ENCODE results near the gene NINJ2. TPM values are rescaled to one million over a fixed set of nuclear protein-coding genes. Genes with fewer than 3 reads are reported as not detected.
"Not testable (repeated sequence)": the region's sequence is repeated elsewhere in the genome, so short reads cannot be mapped to it uniquely, and the experiment has no call there.

The NINJ2 gene
- total RNA-seq, 4 donors from 2014 or later: 1.4 to 8.0 (median 5.6) TPM

DNA sequence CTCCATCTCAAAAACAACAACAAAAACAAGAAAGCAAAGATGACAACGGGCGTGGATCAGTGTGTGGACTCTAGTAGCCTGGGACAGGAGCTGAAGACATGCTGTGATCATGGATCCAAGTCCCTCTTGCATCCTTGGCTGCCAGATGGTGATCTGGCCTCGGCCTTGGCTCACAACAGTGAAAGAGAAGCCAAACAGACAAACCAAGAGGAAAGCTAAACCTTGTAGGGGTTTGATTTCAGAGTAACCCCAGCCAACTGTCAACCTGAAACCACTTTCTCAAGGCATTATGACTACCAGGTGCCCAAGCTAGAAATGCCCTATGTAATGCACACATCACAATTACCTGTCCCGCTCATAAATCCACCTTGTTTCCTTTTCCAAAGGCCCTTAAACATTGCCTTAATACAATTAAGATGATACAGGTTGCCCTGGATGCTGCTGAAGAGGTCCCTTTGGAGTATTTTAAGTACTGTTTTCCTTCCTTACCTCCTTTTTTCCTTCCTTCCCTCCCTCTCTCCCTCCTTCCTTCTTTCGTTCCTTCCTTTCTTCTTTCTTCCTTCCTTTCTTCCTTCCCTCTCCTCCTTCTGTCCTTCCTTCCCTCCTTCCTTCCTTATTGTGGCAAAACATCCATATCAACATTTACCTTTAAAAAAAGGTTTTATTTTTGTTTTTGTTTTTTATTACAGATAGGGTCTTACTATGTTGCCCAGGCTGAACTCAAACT, 41.4 kb upstream of the NINJ2 start:
- intact Hi-C loops (cut with DNase I; ENCODE audit: low total_unique reads): no loop called here
- TF ChIP-seq POLR2A (IDR thresholded peaks at IDR 0.05) (no peak), EP300 (IDR thresholded peaks at IDR 0.05; ENCODE audit: low read depth) (no peak), POLR2AphosphoS5 (IDR thresholded peaks at IDR 0.05) (no peak)
- TF ChIP-seq, protein P1, sequence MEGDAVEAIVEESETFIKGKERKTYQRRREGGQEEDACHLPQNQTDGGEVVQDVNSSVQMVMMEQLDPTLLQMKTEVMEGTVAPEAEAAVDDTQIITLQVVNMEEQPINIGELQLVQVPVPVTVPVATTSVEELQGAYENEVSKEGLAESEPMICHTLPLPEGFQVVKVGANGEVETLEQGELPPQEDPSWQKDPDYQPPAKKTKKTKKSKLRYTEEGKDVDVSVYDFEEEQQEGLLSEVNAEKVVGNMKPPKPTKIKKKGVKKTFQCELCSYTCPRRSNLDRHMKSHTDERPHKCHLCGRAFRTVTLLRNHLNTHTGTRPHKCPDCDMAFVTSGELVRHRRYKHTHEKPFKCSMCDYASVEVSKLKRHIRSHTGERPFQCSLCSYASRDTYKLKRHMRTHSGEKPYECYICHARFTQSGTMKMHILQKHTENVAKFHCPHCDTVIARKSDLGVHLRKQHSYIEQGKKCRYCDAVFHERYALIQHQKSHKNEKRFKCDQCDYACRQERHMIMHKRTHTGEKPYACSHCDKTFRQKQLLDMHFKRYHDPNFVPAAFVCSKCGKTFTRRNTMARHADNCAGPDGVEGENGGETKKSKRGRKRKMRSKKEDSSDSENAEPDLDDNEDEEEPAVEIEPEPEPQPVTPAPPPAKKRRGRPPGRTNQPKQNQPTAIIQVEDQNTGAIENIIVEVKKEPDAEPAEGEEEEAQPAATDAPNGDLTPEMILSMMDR (IDR thresholded peaks at IDR 0.05): no peak
- no peaks in the 10 kb centered on the region for H3K9me3 ChIP-seq
- DNase-seq: no peak
- H3K27ac ChIP-seq: no peak overlapping the region
- no peaks in the 10 kb centered on the region for H3K27me3 ChIP-seq
- H3K4me3 ChIP-seq: no peak overlapping the region
- 80 to 83% methylated on average over 5 of the region's 5 CpGs for WGBS, 2 donors (ENCODE audit: low coverage in 1 of 2)
- no peaks in the 10 kb centered on the region for H3K4me1 ChIP-seq
- in situ Hi-C loops (cut with MboI; ENCODE audit: low pct_ligation_motif_present in 1 of 4, low pct_unique_long_range_greater_than_20kb in 1 of 4, low sequenced_read_pairs in 3 of 4): no loop called here
- no peaks in the 10 kb centered on the region for H3K36me3 ChIP-seq

- Histone ChIP-seq H3K27me3 (no peaks in the 10 kb centered on the region), H3K27ac (no peak overlapping the region), H3K4me3 (no peak overlapping the region), H3K9me3 (peaks cover 14 to 16% of the 10 kb centered on the region in 2 donors), H3K36me3 (no peaks in the 10 kb centered on the region), H3K4me1 (no peaks in the 10 kb centered on the region)
- intact Hi-C loops (cut with DNase I; ENCODE audit: low total_unique reads): no loop called here
- TF ChIP-seq, protein P1 (IDR thresholded peaks at IDR 0.05): no peak
- TF ChIP-seq POLR2A (IDR thresholded peaks at IDR 0.05) (no peak), EP300 (IDR thresholded peaks at IDR 0.05; ENCODE audit: low read depth) (no peak), POLR2AphosphoS5 (IDR thresholded peaks at IDR 0.05) (no peak)
- in situ Hi-C loops (cut with MboI; ENCODE audit: low pct_ligation_motif_present in 1 of 4, low pct_unique_long_range_greater_than_20kb in 1 of 4, low sequenced_read_pairs in 3 of 4): no loop called here
- DNase-seq: no peak
- 68 to 69% methylated on average over 8 to 11 of the region's 11 CpGs for WGBS, 2 donors (ENCODE audit: low coverage in 1 of 2)
Observed at GRCh38 chr12:701896-702539, 38.8 kb upstream of the NINJ2 start.

DNA sequence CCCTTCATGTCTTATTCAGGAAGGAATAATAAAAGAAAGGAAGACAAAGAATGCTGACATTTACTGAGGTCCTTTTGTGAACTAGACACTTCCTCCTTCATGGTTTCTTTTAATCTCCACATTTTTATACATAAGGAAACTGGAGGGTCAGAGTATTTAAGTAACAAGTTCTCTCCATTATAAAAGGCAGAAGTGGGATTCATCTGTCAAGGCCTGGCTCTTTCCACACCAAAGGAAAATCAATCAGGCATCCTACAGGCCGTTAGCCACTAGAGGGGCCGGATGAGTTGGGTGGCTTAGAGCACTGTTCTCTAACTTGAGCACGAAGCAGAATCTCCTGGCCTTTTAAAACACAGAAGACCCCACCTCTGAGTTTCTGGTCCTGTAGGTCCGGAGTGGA, 36.8 kb upstream of the NINJ2 start:
- intact Hi-C loops (cut with DNase I; ENCODE audit: low total_unique reads): no loop called here
- Histone ChIP-seq H3K27me3 (no peaks in the 10 kb centered on the region), H3K36me3 (no peaks in the 10 kb centered on the region), H3K4me3 (no peak overlapping the region), H3K27ac (no peak overlapping the region), H3K4me1 (no peaks in the 10 kb centered on the region), H3K9me3 (peaks cover 14 to 16% of the 10 kb centered on the region in 2 donors)
- DNase-seq: no peak
- WGBS, 2 donors (ENCODE audit: low coverage in 1 of 2): 82% methylated on average over 4 of the region's 4 CpGs; no CpG with 5 or more reads in 1 of the 2 donors
- in situ Hi-C loops (cut with MboI; ENCODE audit: low pct_ligation_motif_present in 1 of 4, low pct_unique_long_range_greater_than_20kb in 1 of 4, low sequenced_read_pairs in 3 of 4): no loop called here
- TF ChIP-seq, protein P1 (IDR thresholded peaks at IDR 0.05): no peak
- TF ChIP-seq POLR2A (IDR thresholded peaks at IDR 0.05): no peak
- TF ChIP-seq POLR2AphosphoS5 (IDR thresholded peaks at IDR 0.05): no peak
- no peak for TF ChIP-seq EP300 (IDR thresholded peaks at IDR 0.05; ENCODE audit: low read depth)

DNA sequence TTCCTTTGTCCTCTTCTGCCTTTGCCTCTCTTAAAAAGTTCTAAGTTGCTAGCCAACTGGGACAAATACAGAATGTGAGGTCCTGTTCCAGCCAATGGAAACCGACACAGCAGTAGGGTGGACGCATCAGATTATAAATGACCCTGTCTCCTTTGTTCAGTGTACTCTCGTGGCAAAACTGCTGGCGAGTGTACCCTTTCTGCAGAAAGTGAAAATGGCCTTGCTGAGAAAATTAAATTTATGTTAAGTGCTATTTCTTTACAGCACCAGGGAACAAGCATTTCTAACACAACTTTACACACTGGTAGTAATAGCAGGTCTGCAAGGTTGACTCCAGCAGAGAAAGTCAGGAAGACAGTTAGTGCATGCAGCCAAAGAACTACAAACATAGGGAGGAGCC, 35.0 kb upstream of the NINJ2 start:
- H3K4me1 ChIP-seq; H3K36me3 ChIP-seq; H3K4me3 ChIP-seq; intact Hi-C loops (cut with DNase I; ENCODE audit: low total_unique reads); in situ Hi-C loops (cut with MboI; ENCODE audit: low pct_ligation_motif_present in 1 of 4, low pct_unique_long_range_greater_than_20kb in 1 of 4, low sequenced_read_pairs in 3 of 4); H3K27me3 ChIP-seq; H3K27ac ChIP-seq; DNase-seq: not testable (repeated sequence)
- peaks cover 14 to 16% of the 10 kb centered on the region in 2 donors for H3K9me3 ChIP-seq
- 95 to 100% methylated on average over 4 of the region's 4 CpGs for WGBS, 2 donors (ENCODE audit: low coverage in 1 of 2)
